Testis (tissue), 3 donors: Measurements from ENCODE around the gene MRPS2. TPM values are rescaled to one million over a fixed set of nuclear protein-coding genes. Genes with fewer than 3 reads are reported as not detected.
"Not testable (repeated sequence)": the region's sequence is repeated elsewhere in the genome, so short reads cannot be mapped to it uniquely, and the experiment has no call there.

ENCODE experiments used
- DNase-seq: peaks from one replicate; pipeline ENCODE4 v3.0.0-alpha.2; 2019
- H3K27ac ChIP-seq, 2 donors: fragments of 200-600 bp; sonication (generic); one replicate each; pipeline ENCODE4 v1.5.1; 2019
- H3K27me3 ChIP-seq: fragments of 200-600 bp; sonication (generic); one replicate; pipeline ENCODE4 v1.5.1; 2019
- H3K36me3 ChIP-seq: fragments of 200-600 bp; sonication (generic); one replicate; pipeline ENCODE4 v1.5.1; 2017; ENCODE audit warnings: low read depth; ENCODE audit errors: missing control alignments
- H3K4me1 ChIP-seq: fragments of 200-600 bp; sonication (generic); one replicate; pipeline ENCODE4 v1.5.1; 2019
- H3K4me3 ChIP-seq, 2 donors: fragments of 200-600 bp; sonication (generic); one replicate each; pipeline ENCODE4 v1.5.1; 2017 to 2019
- H3K9me3 ChIP-seq: fragments of 200-600 bp; sonication (generic); one replicate; pipeline ENCODE4 v1.5.1; 2017
- POLR2A ChIP-seq: fragments of 450-650 bp; IDR thresholded peaks from one replicate; pipeline ENCODE4 v1.6.1; 2017; ENCODE audit warnings: antibody characterized with exemption, mild to moderate bottlenecking, moderate library complexity
- WGBS, 2 donors: methylation state at CpG; one replicate each; pipeline ENCODE4 v1.1.5; 2018; 5-methylcytosine and 5-hydroxymethylcytosine counted together
- intact Hi-C: fragments of 100-400 bp; cut with DNase I; formaldehyde crosslinking; loops from one replicate; pipeline ENCODE4 v1.15.1; 2023; ENCODE audit warnings: low total_unique reads
- polyA plus RNA-seq: library from polyadenylated mRNA; stranded (reverse); fragments of 350-450 nt; fragmentation: Illumina TruSeq; extraction: RNeasy Lipid Tissue Mini Kit (QIAGEN cat#74804); gene quantifications from one replicate; pipeline ENCODE4 v1.2.3, GENCODE V29; 2014; ENCODE audit warnings: low read depth, low replicate concordance; ENCODE audit not compliant: insufficient read depth
- total RNA-seq, 2 donors: library from RNA; depleted of rRNA; stranded (reverse); fragments of >200 nt; gene quantifications; one replicate each; pipeline ENCODE4 v1.2.3, GENCODE V29; 2016
- TF ChIP-seq, protein P1 (sequence below), 3 experiments: fragments of 450-650 bp in 2 of 3; fragments of 200-600 bp in 1 of 3; sonication (generic) in 1 of 3; IDR thresholded peaks; one replicate each; pipeline ENCODE4 v1.5.1; 2016 to 2019; ENCODE audit warnings: antibody characterized with exemption in 3 of 3, mild to moderate bottlenecking in 2 of 3, moderate library complexity in 1 of 3

MRPS2 gene
- total and polyA plus RNA-seq, 3 donors from 2014 or later: 34.7 to 40.4 (median 35.9) TPM

DNA sequence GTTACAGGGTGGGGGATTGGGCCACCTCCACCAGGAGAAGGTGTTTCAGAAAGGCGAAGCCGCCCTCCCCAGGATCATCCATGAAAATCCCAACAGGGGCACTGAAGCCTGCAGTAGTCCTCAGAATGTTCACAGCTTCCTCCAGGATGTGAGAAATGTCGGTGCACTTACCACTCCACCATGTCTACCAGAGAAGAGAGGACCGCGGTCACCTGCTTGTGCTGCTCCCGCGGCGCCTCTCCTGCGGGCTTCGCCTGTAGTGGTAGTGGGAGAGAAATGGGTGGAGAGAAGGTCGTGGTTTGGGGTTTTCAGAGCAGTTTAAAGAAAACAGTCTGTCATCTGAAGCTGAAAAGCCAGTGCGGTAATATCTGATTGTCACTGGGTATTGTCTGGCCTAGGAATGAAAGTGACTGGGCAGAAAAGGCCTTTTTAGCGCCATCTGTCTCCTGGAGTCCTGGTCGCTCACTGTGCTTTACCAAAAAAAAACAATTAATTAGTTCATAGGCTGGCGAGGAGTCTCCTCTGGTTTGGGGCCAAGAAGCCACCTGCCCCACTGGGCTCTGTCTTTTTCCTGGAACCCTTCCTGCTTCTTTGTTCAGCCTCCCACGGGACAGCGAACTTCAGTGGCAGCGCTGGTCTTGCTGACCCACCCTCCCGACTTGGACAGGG lies 43.9 kb upstream of the MRPS2 start:
- 77 to 79% methylated on average over 19 of the region's 19 CpGs for WGBS, 2 donors
- TF ChIP-seq, protein P1, sequence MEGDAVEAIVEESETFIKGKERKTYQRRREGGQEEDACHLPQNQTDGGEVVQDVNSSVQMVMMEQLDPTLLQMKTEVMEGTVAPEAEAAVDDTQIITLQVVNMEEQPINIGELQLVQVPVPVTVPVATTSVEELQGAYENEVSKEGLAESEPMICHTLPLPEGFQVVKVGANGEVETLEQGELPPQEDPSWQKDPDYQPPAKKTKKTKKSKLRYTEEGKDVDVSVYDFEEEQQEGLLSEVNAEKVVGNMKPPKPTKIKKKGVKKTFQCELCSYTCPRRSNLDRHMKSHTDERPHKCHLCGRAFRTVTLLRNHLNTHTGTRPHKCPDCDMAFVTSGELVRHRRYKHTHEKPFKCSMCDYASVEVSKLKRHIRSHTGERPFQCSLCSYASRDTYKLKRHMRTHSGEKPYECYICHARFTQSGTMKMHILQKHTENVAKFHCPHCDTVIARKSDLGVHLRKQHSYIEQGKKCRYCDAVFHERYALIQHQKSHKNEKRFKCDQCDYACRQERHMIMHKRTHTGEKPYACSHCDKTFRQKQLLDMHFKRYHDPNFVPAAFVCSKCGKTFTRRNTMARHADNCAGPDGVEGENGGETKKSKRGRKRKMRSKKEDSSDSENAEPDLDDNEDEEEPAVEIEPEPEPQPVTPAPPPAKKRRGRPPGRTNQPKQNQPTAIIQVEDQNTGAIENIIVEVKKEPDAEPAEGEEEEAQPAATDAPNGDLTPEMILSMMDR (IDR thresholded peaks at IDR 0.05): no peak
- no peak for TF ChIP-seq POLR2A

DNA sequence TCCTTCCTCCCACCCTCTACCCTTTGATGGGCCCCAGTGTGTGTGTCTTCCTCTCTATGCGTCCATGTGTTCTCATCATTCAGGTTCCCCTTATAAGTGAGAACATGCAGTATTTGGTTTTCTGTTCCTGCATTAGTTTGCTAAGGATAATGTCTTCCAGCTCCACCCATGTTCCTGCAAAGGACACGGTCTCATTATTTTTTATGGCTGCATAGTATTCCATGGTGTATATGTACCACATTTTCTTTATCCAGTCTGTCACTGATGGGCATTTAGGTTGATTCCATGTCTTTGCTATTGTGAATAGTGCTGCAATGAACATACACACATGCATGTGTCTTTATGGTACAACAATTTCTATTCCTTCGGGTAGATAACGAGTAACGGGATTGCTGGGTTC lies 42.0 kb upstream of the MRPS2 start:
- H3K4me1 ChIP-seq, H3K36me3 ChIP-seq, H3K27ac ChIP-seq, H3K4me3 ChIP-seq, H3K9me3 ChIP-seq, DNase-seq, intact Hi-C loops, H3K27me3 ChIP-seq: not testable (repeated sequence)
- 92 to 95% methylated on average over 5 of the region's 5 CpGs for WGBS, 2 donors

More for the DNA sequence above, 43.9 kb upstream of the MRPS2 start:
- no peak overlapping the region for H3K27ac ChIP-seq
- H3K27me3 ChIP-seq: no peaks in the 10 kb centered on the region
- H3K4me1 ChIP-seq: no peaks in the 10 kb centered on the region
- no peak for DNase-seq
- intact Hi-C loops: no loop called here
- no peak overlapping the region for H3K4me3 ChIP-seq
- H3K36me3 ChIP-seq: no peaks in the 10 kb centered on the region
- H3K9me3 ChIP-seq: no peaks in the 10 kb centered on the region

DNA sequence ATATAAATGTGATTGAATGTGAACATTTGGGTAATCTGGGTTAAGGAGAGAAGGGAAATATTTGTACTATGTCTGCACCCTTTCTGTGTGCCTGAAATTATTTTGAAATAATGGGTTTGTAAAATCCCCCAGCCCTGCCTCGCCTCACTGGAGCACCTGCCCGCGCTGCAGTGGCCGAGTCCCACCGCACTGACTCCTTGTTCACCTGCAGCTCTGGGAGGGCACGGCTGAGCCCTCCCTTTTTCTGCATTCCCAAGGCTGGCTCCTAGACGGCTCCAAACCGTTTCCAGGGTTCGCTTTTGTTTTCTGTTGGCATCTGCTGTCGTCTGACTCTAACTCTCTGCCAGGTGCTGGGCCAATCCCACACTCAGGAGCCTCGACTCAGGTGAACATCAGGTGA lies 38.5 kb upstream of the MRPS2 start:
- no peaks in the 10 kb centered on the region for H3K9me3 ChIP-seq
- TF ChIP-seq, protein P1 (IDR thresholded peaks at IDR 0.05): no peak
- no peak for TF ChIP-seq POLR2A
- H3K27me3 ChIP-seq: no peaks in the 10 kb centered on the region
- DNase-seq: no peak
- WGBS, 2 donors: 70 to 84% methylated on average over 11 of the region's 11 CpGs
- H3K27ac ChIP-seq: no peak overlapping the region
- no peaks in the 10 kb centered on the region for H3K36me3 ChIP-seq
- H3K4me3 ChIP-seq: no peak overlapping the region
- intact Hi-C loops: no loop called here
- no peaks in the 10 kb centered on the region for H3K4me1 ChIP-seq

DNA sequence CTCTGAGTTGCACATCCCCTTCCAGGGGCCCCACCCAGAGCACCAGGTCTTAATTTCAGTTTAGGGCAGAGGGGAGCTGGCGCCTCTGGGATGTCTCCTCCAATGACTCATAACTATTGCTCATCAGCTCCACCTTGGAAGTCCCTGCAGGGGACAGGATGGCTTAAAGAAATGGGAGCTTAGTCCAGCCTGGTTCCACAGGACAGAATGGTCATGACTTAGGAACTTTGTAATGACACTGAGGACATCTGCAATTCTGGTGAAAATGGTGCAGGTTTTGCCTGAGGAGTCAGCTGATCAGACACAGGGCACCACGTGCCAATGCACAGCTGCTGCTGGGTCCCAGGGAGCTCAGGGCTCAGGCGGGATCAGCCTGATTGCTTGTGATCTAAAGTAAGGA lies 37.3 kb upstream of the MRPS2 start:
- 55 to 77% methylated on average over 3 of the region's 3 CpGs for WGBS, 2 donors
- no peak for DNase-seq
- no peak for TF ChIP-seq POLR2A
- TF ChIP-seq, protein P1 (IDR thresholded peaks at IDR 0.05): no peak
- Histone ChIP-seq H3K36me3 (no peaks in the 10 kb centered on the region), H3K27me3 (no peaks in the 10 kb centered on the region), H3K4me3 (no peak overlapping the region), H3K27ac (no peak overlapping the region), H3K4me1 (no peaks in the 10 kb centered on the region), H3K9me3 (no peaks in the 10 kb centered on the region)
- intact Hi-C loops: no loop called here

DNA sequence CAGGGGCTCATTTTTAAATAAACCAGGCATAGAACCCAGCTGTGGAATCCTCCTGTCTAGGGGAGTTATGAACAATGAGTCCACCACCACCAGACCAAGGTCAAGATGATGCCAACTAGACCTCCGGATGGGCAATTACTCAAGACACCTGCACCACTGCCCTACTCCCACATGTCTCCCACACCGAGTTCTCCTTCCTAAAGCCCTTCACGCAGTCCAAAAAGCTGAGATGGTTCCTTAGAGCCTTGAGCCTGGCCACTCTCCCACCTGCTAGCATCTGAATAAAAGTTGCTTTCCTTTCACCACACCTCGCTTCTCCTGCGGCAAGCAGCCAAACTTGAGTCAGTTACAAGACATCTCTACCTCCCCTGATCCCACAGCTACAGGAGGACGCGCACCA lies 36.3 kb upstream of the MRPS2 start:
- H3K27me3 ChIP-seq: no peaks in the 10 kb centered on the region
- no peaks in the 10 kb centered on the region for H3K9me3 ChIP-seq
- TF ChIP-seq, protein P1 (IDR thresholded peaks at IDR 0.05): no peak
- no peak for TF ChIP-seq POLR2A
- H3K36me3 ChIP-seq: no peaks in the 10 kb centered on the region
- intact Hi-C loops: no loop called here
- DNase-seq: no peak
- no peaks in the 10 kb centered on the region for H3K4me1 ChIP-seq
- WGBS, 2 donors: 78 to 83% methylated on average over 7 of the region's 7 CpGs
- H3K27ac ChIP-seq: no peak overlapping the region
- no peak overlapping the region for H3K4me3 ChIP-seq
